HepG2 (cell line): ENCODE results near the gene SERINC2. TPM values are rescaled to one million over a fixed set of nuclear protein-coding genes. Genes with fewer than 3 reads are reported as not detected.

ENCODE experiments used
- HMG20A ChIP-seq: IDR thresholded peaks from 2 replicates; pipeline ENCODE4 v1.6.1; 2016; ENCODE audit warnings: borderline replicate concordance
- SAP130 ChIP-seq: IDR thresholded peaks from 2 replicates; pipeline ENCODE4 v1.6.1; 2016; ENCODE audit warnings: low read depth
- ZNF350 ChIP-seq: sonication (generic); formaldehyde crosslinking; IDR thresholded peaks from 2 replicates; pipeline ENCODE4 v1.4.0; 2020; ENCODE audit warnings: mild to moderate bottlenecking, low read depth, missing genetic modification reagents, borderline replicate concordance
- ZNF501 ChIP-seq: sonication (generic); formaldehyde crosslinking; IDR thresholded peaks from 2 replicates; pipeline ENCODE4 v1.5.1; 2020; ENCODE audit warnings: mild to moderate bottlenecking, moderate library complexity, missing genetic modification reagents
- ZNF605 ChIP-seq: sonication (generic); formaldehyde crosslinking; IDR thresholded peaks from 2 replicates; pipeline ENCODE4 v1.8.0; 2022; ENCODE audit warnings: mild to moderate bottlenecking, missing genetic modification reagents
- polyA plus RNA-seq, 8 experiments: library from polyadenylated mRNA; depleted of rRNA in 3 of 8; stranded (reverse) in 7 of 8; unstranded in 1 of 8; fragments of >200 nt; fragmentation: Illumina TruSeq in 4 of 8; extraction: Trizol in 4 of 8; gene quantifications; 2 replicates each; pipeline versions ENCODE4 v1.2.1 to v1.2.3, GENCODE V29; 2011 to 2016; ENCODE audit warnings: low read depth in 4 of 8, missing spikeins in 1 of 8, mixed read lengths in 1 of 8; ENCODE audit not compliant: insufficient read depth in 1 of 8
- total RNA-seq, 5 experiments: library from RNA; depleted of rRNA; stranded (reverse); fragments of >200 nt; fragmentation: Illumina TruSeq; extraction: Trizol; gene quantifications; 2 replicates each; pipeline ENCODE4 v1.2.3, GENCODE V29; 2016; ENCODE audit warnings: low read depth in 1 of 5
- TF ChIP-seq, protein P1 (sequence below), 2 experiments: sonication (generic) in 1 of 2; formaldehyde crosslinking in 1 of 2; IDR thresholded peaks; 2 replicates each; pipeline versions ENCODE4 v1.4.0 to v1.6.1; 2016 to 2020; ENCODE audit warnings: borderline replicate concordance in 1 of 2, low read depth in 1 of 2, mild to moderate bottlenecking in 1 of 2, missing genetic modification reagents in 1 of 2
- TF ChIP-seq, protein P2 (sequence below): fragments of 450-650 bp; IDR thresholded peaks from 2 replicates; pipeline ENCODE4 v1.6.1; 2017

The SERINC2 gene
- total and polyA plus RNA-seq, 2 of the 13 experiments (the other 11 are each of a cell fraction or from before 2014, with no cell fraction given) = 4.8 to 126 TPM

DNA sequence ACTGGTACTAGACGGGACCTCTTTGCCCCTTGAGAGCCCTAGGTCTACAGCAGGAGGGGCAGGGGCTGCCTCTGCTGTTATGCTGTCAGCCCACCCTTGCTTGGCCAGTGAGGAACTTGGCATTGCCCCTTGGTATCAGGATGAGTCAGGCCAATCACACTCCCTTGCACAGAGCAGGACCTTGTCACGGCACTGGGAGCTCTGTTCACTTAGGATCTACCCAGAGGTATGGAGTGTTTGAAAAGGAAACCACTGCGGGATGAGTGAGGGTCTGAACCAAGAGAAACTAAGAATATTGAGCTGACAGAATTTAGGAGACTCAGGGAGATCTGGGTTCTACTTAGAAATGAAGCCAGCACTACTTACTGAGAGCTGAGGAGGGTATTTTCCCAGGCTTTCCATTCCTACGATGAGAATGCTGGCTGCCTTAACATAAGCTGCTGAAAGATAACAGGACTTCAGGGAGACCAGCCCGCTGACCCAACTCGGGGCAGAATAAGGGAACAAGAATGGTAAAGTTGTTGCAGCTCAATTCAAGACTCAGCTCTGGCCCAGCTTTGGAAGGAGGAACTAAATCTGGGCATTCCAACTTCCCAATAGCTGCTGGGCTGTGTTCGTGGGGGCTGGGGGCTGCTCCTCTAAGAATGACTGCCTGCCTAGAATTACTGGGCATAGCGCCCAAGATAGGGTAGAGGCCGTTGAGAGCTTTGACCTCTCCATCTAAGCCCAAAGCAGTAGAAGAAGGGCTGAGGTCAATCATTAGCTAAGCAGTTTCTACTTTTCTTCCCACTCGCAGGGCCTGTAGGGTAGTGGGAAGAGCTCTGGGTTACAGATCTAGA, 41.7 kb upstream of the SERINC2 start (continued):
- TF ChIP-seq, protein P1, sequence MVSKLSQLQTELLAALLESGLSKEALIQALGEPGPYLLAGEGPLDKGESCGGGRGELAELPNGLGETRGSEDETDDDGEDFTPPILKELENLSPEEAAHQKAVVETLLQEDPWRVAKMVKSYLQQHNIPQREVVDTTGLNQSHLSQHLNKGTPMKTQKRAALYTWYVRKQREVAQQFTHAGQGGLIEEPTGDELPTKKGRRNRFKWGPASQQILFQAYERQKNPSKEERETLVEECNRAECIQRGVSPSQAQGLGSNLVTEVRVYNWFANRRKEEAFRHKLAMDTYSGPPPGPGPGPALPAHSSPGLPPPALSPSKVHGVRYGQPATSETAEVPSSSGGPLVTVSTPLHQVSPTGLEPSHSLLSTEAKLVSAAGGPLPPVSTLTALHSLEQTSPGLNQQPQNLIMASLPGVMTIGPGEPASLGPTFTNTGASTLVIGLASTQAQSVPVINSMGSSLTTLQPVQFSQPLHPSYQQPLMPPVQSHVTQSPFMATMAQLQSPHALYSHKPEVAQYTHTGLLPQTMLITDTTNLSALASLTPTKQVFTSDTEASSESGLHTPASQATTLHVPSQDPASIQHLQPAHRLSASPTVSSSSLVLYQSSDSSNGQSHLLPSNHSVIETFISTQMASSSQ (IDR thresholded peaks at IDR 0.05; ENCODE audit: low read depth) = peak; percentile 73
- TF ChIP-seq, protein P1 (CRISPR knock-in tag; IDR thresholded peaks at IDR 0.05; ENCODE audit: borderline replicate concordance) = peak; percentile 62; the same call in 1 of the 2 replicates
- TF ChIP-seq SAP130 (CRISPR knock-in tag) (0 out of 2 replicates have a peak, but pooled peaks have one; percentile 3), ZNF605 (CRISPR knock-in tag) (0 out of 2 replicates have a peak, but pooled peaks have one; percentile 30), ZNF350 (0 out of 2 replicates have a peak, but pooled peaks have one; percentile 14), ZNF501 (CRISPR knock-in tag) (0 out of 2 replicates have a peak, but pooled peaks have one; percentile 47), HMG20A (CRISPR knock-in tag) (0 out of 2 replicates have a peak, but pooled peaks have one; percentile 4)
- TF ChIP-seq, protein P2, sequence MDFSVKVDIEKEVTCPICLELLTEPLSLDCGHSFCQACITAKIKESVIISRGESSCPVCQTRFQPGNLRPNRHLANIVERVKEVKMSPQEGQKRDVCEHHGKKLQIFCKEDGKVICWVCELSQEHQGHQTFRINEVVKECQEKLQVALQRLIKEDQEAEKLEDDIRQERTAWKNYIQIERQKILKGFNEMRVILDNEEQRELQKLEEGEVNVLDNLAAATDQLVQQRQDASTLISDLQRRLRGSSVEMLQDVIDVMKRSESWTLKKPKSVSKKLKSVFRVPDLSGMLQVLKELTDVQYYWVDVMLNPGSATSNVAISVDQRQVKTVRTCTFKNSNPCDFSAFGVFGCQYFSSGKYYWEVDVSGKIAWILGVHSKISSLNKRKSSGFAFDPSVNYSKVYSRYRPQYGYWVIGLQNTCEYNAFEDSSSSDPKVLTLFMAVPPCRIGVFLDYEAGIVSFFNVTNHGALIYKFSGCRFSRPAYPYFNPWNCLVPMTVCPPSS = no peak
